Nucleus accumbens (tissue), 56 donors: ENCODE results near the gene GRIN1.
"Not testable (repeated sequence)": the region's sequence is repeated elsewhere in the genome, so short reads cannot be mapped to it uniquely, and the experiment has no call there.

Experiments
- DNase-seq, 56 donors: peaks; one replicate each; lab custom pipeline; 2025; lab: John Stamatoyannopoulos, UW

The GRIN1 gene

GRCh38 chr9:137110911-137111787, 27.8 kb upstream of the GRIN1 start:
- no peak for DNase-seq

GRCh38 chr9:137111788-137112563, 27.0 kb upstream of the GRIN1 start:
- DNase-seq, result no peak

- DNase-seq, result no peak
These were observed 26.2 kb upstream of the GRIN1 start for GRCh38 chr9:137112564-137113384.

- no peak for DNase-seq
These were observed 25.4 kb upstream of the GRIN1 start for GRCh38 chr9:137113385-137114159.

GRCh38 chr9:137114220-137114612, 24.7 kb upstream of the GRIN1 start:
- DNase-seq, result peak in 1 of 56 donors; percentile 69

- peak in 53 of 56 donors; percentile 22 to 87 (median 65) for DNase-seq
These were observed 24.2 kb upstream of the GRIN1 start, which contains the start of gene DPP7 for GRCh38 chr9:137114613-137115393. Gene DPP7, minus strand, starts transcription at chr9:137114733. Its CDS starts 20 bp downstream, at chr9:137114713.

GRCh38 chr9:137115394-137116026, 23.4 kb upstream of the GRIN1 start:
- no peak for DNase-seq

- DNase-seq, result peak in 1 of 56 donors; percentile 21
These were observed 22.9 kb upstream of the GRIN1 start for GRCh38 chr9:137116027-137116507.

- peak in 6 of 56 donors; percentile 13 to 47 (median 38) for DNase-seq
These were observed 22.2 kb upstream of the GRIN1 start for GRCh38 chr9:137116728-137117127.

- DNase-seq, result no peak
These were observed 21.7 kb upstream of the GRIN1 start for GRCh38 chr9:137117269-137117731.

GRCh38 chr9:137118092-137118603, 20.8 kb upstream of the GRIN1 start:
- not testable (repeated sequence) for DNase-seq

- not testable (repeated sequence) for DNase-seq
These were observed 16.8 kb upstream of the GRIN1 start for GRCh38 chr9:137121927-137122795.

- DNase-seq, result not testable (repeated sequence)
These were observed 16.0 kb upstream of the GRIN1 start for GRCh38 chr9:137122796-137123467.

GRCh38 chr9:137123468-137123837, 15.5 kb upstream of the GRIN1 start:
- DNase-seq, result no peak

GRCh38 chr9:137123952-137124462, 14.9 kb upstream of the GRIN1 start:
- DNase-seq, result not testable (repeated sequence)

GRCh38 chr9:137126786-137127185, 12.2 kb upstream of the GRIN1 start:
- DNase-seq, result no peak
